Astrocyte of the cerebellum (primary cell): Measurements from ENCODE around the gene MAP4K5.

Experiments used
- DNase-seq: peaks from one replicate; pipeline ENCODE4 v3.0.0-alpha.2; 2011; ENCODE audit warnings: low read depth
- H3K4me3 ChIP-seq: 2 replicates; pipeline ENCODE4 v1.5.1; 2011; ENCODE audit warnings: mild to moderate bottlenecking, low read depth, low read length, moderate library complexity
- CTCF ChIP-seq: IDR thresholded peaks from 2 replicates; pipeline ENCODE4 v1.5.1; 2012; ENCODE audit warnings: low read length, low read depth, moderate library complexity, mild to moderate bottlenecking; ENCODE audit errors: missing control alignments
- in situ Hi-C: cut with HindIII; loops from 2 replicates; pipeline ENCODE4 v1.10.0; 2017; ENCODE audit warnings: low sequenced_read_pairs

The MAP4K5 gene

GRCh38 chr14:50489851-50490250 lies 42.5 kb downstream of the MAP4K5 start:
- no peak overlapping the region for H3K4me3 ChIP-seq
- DNase-seq = no peak
- TF ChIP-seq CTCF = no peak
- in situ Hi-C loops = no loop called here

- no peak for TF ChIP-seq CTCF
- in situ Hi-C loops = no loop called here
- no peak for DNase-seq
- no peak overlapping the region for H3K4me3 ChIP-seq
Measured at GRCh38 chr14:50488521-50488920, 43.8 kb downstream of the MAP4K5 start.

- in situ Hi-C loops = no loop called here
- no peak for TF ChIP-seq CTCF
- DNase-seq = no peak
- H3K4me3 ChIP-seq = no peak overlapping the region
Measured at GRCh38 chr14:50479041-50479440, 53.3 kb downstream of the MAP4K5 start.

- in situ Hi-C loops = no loop called here
- no peak overlapping the region for H3K4me3 ChIP-seq
- DNase-seq = no peak
- no peak for TF ChIP-seq CTCF
Measured at GRCh38 chr14:50477760-50478159, 54.6 kb downstream of the MAP4K5 start.

GRCh38 chr14:50476134-50476533 lies 56.2 kb downstream of the MAP4K5 start:
- no peak for TF ChIP-seq CTCF
- in situ Hi-C loops = no loop called here
- DNase-seq = no peak
- H3K4me3 ChIP-seq = no peak overlapping the region

GRCh38 chr14:50475460-50475859 lies 56.9 kb downstream of the MAP4K5 start:
- no peak for DNase-seq
- in situ Hi-C loops = no loop called here
- H3K4me3 ChIP-seq = no peak overlapping the region
- TF ChIP-seq CTCF = no peak
